HepG2 (cell line): Measurements from ENCODE around the gene DCTN2. TPM values are rescaled to one million over a fixed set of nuclear protein-coding genes. Genes with fewer than 3 reads are reported as not detected.

Experiments used
- ATAC-seq: fragments of 200-7000 bp; cut with Tn5 transposase; 3 replicates; pipeline ENCODE4 v1.9.1; 2020; ENCODE audit warnings: mild to moderate bottlenecking, moderate library complexity
- BruUV-seq: library from RNA; stranded (reverse); fragments of 400-500 nt; replicated peaks from 2 replicates; lab custom pipeline; 2021; lab: Mats Ljungman, UMichigan
- CTCF ChIA-PET: fragments of 300-600 bp; formaldehyde crosslinking; extraction: SDS; loops from one replicate; lab custom pipeline; 2021; ENCODE audit warnings: low total read pairs, inconsistent platforms, low intra/inter-chr PET ratio; lab: Yijun Ruan, JAX
- POLR2A ChIA-PET: fragments of 350-600 bp; sonication (Branson Sonifier 250); formaldehyde crosslinking; loops from one replicate; lab custom pipeline; 2020; ENCODE audit warnings: antibody characterized with exemption, inconsistent platforms; lab: Yijun Ruan, JAX
- DNase-seq: peaks from one replicate; pipeline ENCODE4 v3.0.0-alpha.2; 2015; ENCODE audit warnings: low spot score
- FAIRE-seq: peaks from 3 replicates; lab custom pipeline; 2011; peaks lifted over from hg19 to GRCh38; lab: Jason Lieb, UNC
- H2AFZ ChIP-seq: one replicate; pipeline ENCODE4 v1.6.1; 2011; ENCODE audit warnings: low read length, inconsistent platforms
- H3K27ac ChIP-seq: fragments of 300-600 bp; 3 replicates; pipeline ENCODE4 v1.8.0; 2011; ENCODE audit warnings: mixed run types, mild to moderate bottlenecking, mixed read lengths, low read length, inconsistent platforms; ENCODE audit not compliant: insufficient read depth; ENCODE audit errors: extremely low read length
- H3K27me3 ChIP-seq, 2 experiments: fragments of 200-600 bp in 1 of 2; 2 replicates in 1 of 2; 3 replicates in 1 of 2; pipeline versions ENCODE4 v1.6.0 to v1.8.0; 2011; ENCODE audit warnings: low read length in 2 of 2, mild to moderate bottlenecking in 2 of 2, moderate library complexity in 2 of 2, inconsistent platforms in 1 of 2; ENCODE audit not compliant: insufficient read depth in 2 of 2, control insufficient read depth in 1 of 2
- H3K36me3 ChIP-seq, 2 experiments: fragments of 200-600 bp in 1 of 2; replicated peaks in 1 of 2; 2 replicates in 1 of 2; 3 replicates in 1 of 2; pipeline versions ENCODE4 v1.5.1 to v1.8.0; 2011; ENCODE audit warnings: low read length in 2 of 2, inconsistent platforms in 1 of 2; ENCODE audit not compliant: insufficient read depth in 2 of 2, control insufficient read depth in 1 of 2
- H3K4me1 ChIP-seq: 2 replicates; pipeline ENCODE4 v1.5.1; 2012; ENCODE audit warnings: low read length, inconsistent platforms; ENCODE audit not compliant: insufficient read depth
- H3K4me2 ChIP-seq: 2 replicates; pipeline ENCODE4 v1.6.0; 2011; ENCODE audit warnings: low read depth, low read length, inconsistent platforms
- H3K4me3 ChIP-seq, 3 experiments: fragments of 200-600 bp in 1 of 3; sonication (generic), shearing (Covaris generic) in 1 of 3; replicated peaks in 1 of 3; 2 replicates each; pipeline ENCODE4 v1.5.1; 2011 to 2016; ENCODE audit warnings: low read length in 3 of 3, inconsistent platforms in 2 of 3, low read depth in 2 of 3, mild to moderate bottlenecking in 2 of 3, control low read depth in 1 of 3, mixed read lengths in 1 of 3; ENCODE audit not compliant: insufficient read depth in 1 of 3
- H3K79me2 ChIP-seq: one replicate; pipeline ENCODE4 v1.6.1; 2011; ENCODE audit warnings: low read length, inconsistent platforms; ENCODE audit not compliant: insufficient read depth
- H3K9ac ChIP-seq: 2 replicates; pipeline ENCODE4 v1.6.0; 2011; ENCODE audit warnings: mild to moderate bottlenecking, low read depth, low read length, inconsistent platforms; ENCODE audit not compliant: insufficient read depth
- H3K9me3 ChIP-seq: 2 replicates; pipeline ENCODE4 v1.5.1; 2012; ENCODE audit warnings: mild to moderate bottlenecking, low read length
- H4K20me1 ChIP-seq: 2 replicates; pipeline ENCODE4 v1.6.0; 2011; ENCODE audit warnings: inconsistent platforms, mild to moderate bottlenecking, low read length, moderate library complexity; ENCODE audit not compliant: insufficient read depth
- CBX2 ChIP-seq, 2 experiments: fragments of 200-600 bp in 1 of 2; sonication (generic); formaldehyde crosslinking in 1 of 2; IDR thresholded peaks; 2 replicates each; pipeline versions ENCODE4 v1.7.0 to v1.8.1; 2018 to 2022; ENCODE audit warnings: low read depth in 2 of 2, low read length in 1 of 2, mild to moderate bottlenecking in 1 of 2, missing genetic modification reagents in 1 of 2
- CCAR2 ChIP-seq: fragments of 200-400 bp; formaldehyde crosslinking; optimal IDR thresholded peaks from 2 replicates; pipeline ENCODE3; 2018; ENCODE audit warnings: low read depth, mild to moderate bottlenecking, low read length, moderate library complexity
- ETS1 ChIP-seq: sonication (generic); formaldehyde crosslinking; IDR thresholded peaks from 2 replicates; pipeline ENCODE4 v1.4.0; 2020; ENCODE audit warnings: missing genetic modification reagents
- FOSL2 ChIP-seq: sonication (generic); formaldehyde crosslinking; IDR thresholded peaks from 2 replicates; pipeline ENCODE4 v1.4.0; 2020; ENCODE audit warnings: missing genetic modification reagents
- HDAC1 ChIP-seq: sonication (generic); formaldehyde crosslinking; IDR thresholded peaks from 2 replicates; pipeline ENCODE4 v1.5.1; 2020; ENCODE audit warnings: mild to moderate bottlenecking, missing genetic modification reagents
- MATR3 ChIP-seq: sonication (generic); formaldehyde crosslinking; IDR thresholded peaks from 2 replicates; pipeline ENCODE4 v1.4.0; 2020; ENCODE audit warnings: missing genetic modification reagents
- MYC ChIP-seq: sonication (generic); formaldehyde crosslinking; IDR thresholded peaks from 2 replicates; pipeline ENCODE4 v1.9.0; 2021; ENCODE audit warnings: missing genetic modification reagents, borderline replicate concordance
- NCOA5 ChIP-seq: sonication (generic); formaldehyde crosslinking; IDR thresholded peaks from 2 replicates; pipeline ENCODE4 v1.4.0; 2020; ENCODE audit warnings: missing genetic modification reagents
- SRY ChIP-seq: sonication (generic); formaldehyde crosslinking; IDR thresholded peaks from 2 replicates; pipeline ENCODE4 v1.8.0; 2022; ENCODE audit warnings: mild to moderate bottlenecking, missing genetic modification reagents
- TCF7L2 ChIP-seq: IDR thresholded peaks from 2 replicates; pipeline ENCODE4 v1.6.1; 2011; ENCODE audit warnings: mild to moderate bottlenecking, low read depth, low read length, moderate library complexity
- U2AF2 ChIP-seq: fragments of 200-400 bp; formaldehyde crosslinking; IDR thresholded peaks from 2 replicates; pipeline ENCODE4 v1.6.1; 2017; ENCODE audit warnings: low read depth, mild to moderate bottlenecking, low read length
- ZNF143 ChIP-seq: sonication (generic); formaldehyde crosslinking; IDR thresholded peaks from 2 replicates; pipeline ENCODE4 v1.4.0; 2020; ENCODE audit warnings: missing genetic modification reagents
- ZNF17 ChIP-seq: sonication (generic); formaldehyde crosslinking; IDR thresholded peaks from 2 replicates; pipeline ENCODE4 v1.5.0; 2020; ENCODE audit warnings: mild to moderate bottlenecking, missing genetic modification reagents
- ZNF335 ChIP-seq: sonication (generic); formaldehyde crosslinking; IDR thresholded peaks from 2 replicates; pipeline ENCODE4 v1.4.0; 2020; ENCODE audit warnings: missing genetic modification reagents
- ZNF614 ChIP-seq: IDR thresholded peaks from 2 replicates; pipeline ENCODE4 v1.6.1; 2018; ENCODE audit warnings: missing biosample characterization, missing genetic modification reagents, inconsistent platforms, borderline replicate concordance
- WGBS: methylation state at CpG from one replicate; pipeline ENCODE4 v1.1.6; 2017; ENCODE audit warnings: low lambda C conversion rate; 5-methylcytosine and 5-hydroxymethylcytosine counted together
- in situ Hi-C: cut with HindIII; loops from 2 replicates; pipeline ENCODE4 v1.10.0; 2017; ENCODE audit warnings: low pct_unique_long_range_greater_than_20kb; ENCODE audit not compliant: extremely low pct_ligation_motif_present
- intact Hi-C: fragments of 100-400 bp; cut with micrococcal nuclease; formaldehyde crosslinking; loops from one replicate; pipeline ENCODE4 v1.10.0; 2022; ENCODE audit not compliant: unreplicated experiment
- polyA plus RNA-seq, 8 experiments: library from polyadenylated mRNA; depleted of rRNA in 3 of 8; stranded (reverse) in 7 of 8; unstranded in 1 of 8; fragments of >200 nt; fragmentation: Illumina TruSeq in 4 of 8; extraction: Trizol in 4 of 8; gene quantifications; 2 replicates each; pipeline versions ENCODE4 v1.2.1 to v1.2.3, GENCODE V29; 2011 to 2016; ENCODE audit warnings: low read depth in 4 of 8, missing spikeins in 1 of 8, mixed read lengths in 1 of 8; ENCODE audit not compliant: insufficient read depth in 1 of 8
- total RNA-seq, 5 experiments: library from RNA; depleted of rRNA; stranded (reverse); fragments of >200 nt; fragmentation: Illumina TruSeq; extraction: Trizol; gene quantifications; 2 replicates each; pipeline ENCODE4 v1.2.3, GENCODE V29; 2016; ENCODE audit warnings: low read depth in 1 of 5
- TF ChIP-seq, protein P1 (sequence below): sonication (generic); formaldehyde crosslinking; IDR thresholded peaks from 2 replicates; pipeline ENCODE4 v1.4.0; 2020; ENCODE audit warnings: mild to moderate bottlenecking, missing genetic modification reagents
- TF ChIP-seq, protein P2 (sequence below): sonication (generic); formaldehyde crosslinking; conservative IDR thresholded peaks from 2 replicates; pipeline ENCODE4 v1.5.0; 2020; ENCODE audit warnings: missing genetic modification reagents

DCTN2 gene
- total and polyA plus RNA-seq, 2 of the 13 experiments (the other 11 are each of a cell fraction or from before 2014, with no cell fraction given), result 72.0 to 77.4 TPM

GRCh38 chr12:57545809-57546437 lies 1.1 kb downstream of the DCTN2 start (continued):
- no peak for TF ChIP-seq CBX2 (IDR thresholded peaks at IDR 0.05; ENCODE audit: low read depth, low read length)
- no peak for TF ChIP-seq CBX2 (CRISPR knock-in tag; IDR thresholded peaks at IDR 0.05; ENCODE audit: low read depth)
- no peak for TF ChIP-seq MATR3 (CRISPR knock-in tag)
- TF ChIP-seq FOSL2, result peak; percentile 39; the same call in 1 of the 2 replicates
- no peak for TF ChIP-seq ZNF614 (CRISPR knock-in tag)
- TF ChIP-seq ETS1 (CRISPR knock-in tag), result no peak
- 0 out of 2 replicates have a peak, but pooled peaks have one; percentile 20 for TF ChIP-seq MYC (CRISPR knock-in tag)
- TF ChIP-seq TCF7L2, result no peak
- peak; percentile 33; the same call in 1 of the 2 replicates for TF ChIP-seq ZNF143 (CRISPR knock-in tag)
- TF ChIP-seq, protein P1, sequence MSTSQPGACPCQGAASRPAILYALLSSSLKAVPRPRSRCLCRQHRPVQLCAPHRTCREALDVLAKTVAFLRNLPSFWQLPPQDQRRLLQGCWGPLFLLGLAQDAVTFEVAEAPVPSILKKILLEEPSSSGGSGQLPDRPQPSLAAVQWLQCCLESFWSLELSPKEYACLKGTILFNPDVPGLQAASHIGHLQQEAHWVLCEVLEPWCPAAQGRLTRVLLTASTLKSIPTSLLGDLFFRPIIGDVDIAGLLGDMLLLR (CRISPR knock-in tag), result 0 out of 2 replicates have a peak, but pooled peaks have one; percentile 41
- 0 out of 2 replicates have a peak, but pooled peaks have one; percentile 29 for TF ChIP-seq U2AF2
- no peak for TF ChIP-seq CCAR2

DNA sequence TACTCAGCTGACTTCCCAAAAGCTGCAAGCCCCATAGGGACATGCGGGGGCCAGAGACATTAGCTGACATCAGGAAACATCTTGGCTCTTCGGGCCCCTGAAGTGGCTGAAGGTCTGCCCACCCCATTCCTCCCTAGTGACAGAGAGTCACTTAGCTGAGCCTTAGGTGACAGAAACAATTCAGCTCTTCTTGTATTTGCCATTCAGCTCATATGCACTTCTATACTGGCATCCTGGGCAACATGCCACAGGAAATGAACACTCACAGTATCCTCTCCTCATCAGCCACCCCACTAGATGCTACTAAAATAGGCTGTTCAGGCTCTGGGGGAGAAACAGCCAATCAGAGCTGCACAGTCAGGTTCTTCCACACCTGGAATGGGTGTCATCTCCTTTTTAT lies 3.4 kb downstream of the DCTN2 start:
- BruUV-seq, result no TSS peak
- Histone ChIP-seq H3K4me2 (no peak overlapping the region), H3K9me3 (no peaks in the 10 kb centered on the region), H3K27me3 (peaks cover 0 to 6% of the 10 kb centered on the region in 2 experiments; a peak in 2 of 5 replicates), H2AFZ (no peak overlapping the region), H3K9ac (no peak overlapping the region), H3K36me3 (peaks cover 2 to 7% of the 10 kb centered on the region in 2 experiments; a peak in 3 of 5 replicates), H3K4me3 (no peak overlapping the region), H3K27ac (no peak overlapping the region), H3K4me1 (peaks cover 27% of the 10 kb centered on the region), H3K79me2 (peaks cover 20% of the 10 kb centered on the region), H4K20me1 (no peaks in the 10 kb centered on the region)
- ChIA-PET CTCF (no interaction called here), POLR2A (interaction anchor here (0.9 to 1.4 kb wide), 4 partner anchors 9 to 33 kb away, joined by 3 to 5 read pairs (median 4); no protein-coding TSS in a partner anchor)
- in situ Hi-C loops, result no loop called here
- ATAC-seq (no peak), FAIRE-seq (no peak), DNase-seq (no peak)
- TF ChIP-seq ZNF335 (CRISPR knock-in tag) (no peak), HDAC1 (no peak), ZNF17 (CRISPR knock-in tag) (no peak), SRY (no peak), NCOA5 (CRISPR knock-in tag) (no peak)
- TF ChIP-seq, protein P2, sequence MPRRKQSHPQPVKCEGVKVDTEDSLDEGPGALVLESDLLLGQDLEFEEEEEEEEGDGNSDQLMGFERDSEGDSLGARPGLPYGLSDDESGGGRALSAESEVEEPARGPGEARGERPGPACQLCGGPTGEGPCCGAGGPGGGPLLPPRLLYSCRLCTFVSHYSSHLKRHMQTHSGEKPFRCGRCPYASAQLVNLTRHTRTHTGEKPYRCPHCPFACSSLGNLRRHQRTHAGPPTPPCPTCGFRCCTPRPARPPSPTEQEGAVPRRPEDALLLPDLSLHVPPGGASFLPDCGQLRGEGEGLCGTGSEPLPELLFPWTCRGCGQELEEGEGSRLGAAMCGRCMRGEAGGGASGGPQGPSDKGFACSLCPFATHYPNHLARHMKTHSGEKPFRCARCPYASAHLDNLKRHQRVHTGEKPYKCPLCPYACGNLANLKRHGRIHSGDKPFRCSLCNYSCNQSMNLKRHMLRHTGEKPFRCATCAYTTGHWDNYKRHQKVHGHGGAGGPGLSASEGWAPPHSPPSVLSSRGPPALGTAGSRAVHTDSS (CRISPR knock-in tag), result no peak
- WGBS, result 93% methylated on average over 2 of the region's 2 CpGs
- intact Hi-C loops, result no loop called here
